HG02885 (cell line): ENCODE data around the gene CDH1.

Experiments
- ATAC-seq: cut with Tn5 transposase; IDR thresholded peaks from one replicate; pipeline ENCODE4 v1.9.1; 2021; ENCODE audit warnings: mild to moderate bottlenecking; ENCODE audit not compliant: unreplicated experiment, poor library complexity

CDH1 gene

DNA sequence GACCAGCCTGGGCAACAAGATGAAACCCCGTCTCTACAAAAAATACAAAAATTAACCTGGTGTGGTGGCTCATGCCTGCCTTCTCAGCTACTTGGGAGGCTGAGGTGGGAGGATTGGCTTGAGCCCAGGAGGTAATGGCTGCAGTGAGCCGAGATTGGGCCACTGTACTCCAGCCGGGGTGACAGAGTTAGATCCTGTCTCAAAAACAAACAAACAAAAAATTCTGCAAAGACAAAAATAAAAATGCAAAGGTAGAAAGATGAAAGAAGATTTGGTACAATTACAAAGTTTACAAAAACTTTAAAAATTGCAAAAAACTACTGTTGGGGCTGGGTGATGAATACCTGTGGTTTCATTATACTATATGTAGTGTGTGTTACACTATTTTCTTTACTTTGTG, 5.5 kb upstream of the CDH1 start:
- no peak for ATAC-seq

DNA sequence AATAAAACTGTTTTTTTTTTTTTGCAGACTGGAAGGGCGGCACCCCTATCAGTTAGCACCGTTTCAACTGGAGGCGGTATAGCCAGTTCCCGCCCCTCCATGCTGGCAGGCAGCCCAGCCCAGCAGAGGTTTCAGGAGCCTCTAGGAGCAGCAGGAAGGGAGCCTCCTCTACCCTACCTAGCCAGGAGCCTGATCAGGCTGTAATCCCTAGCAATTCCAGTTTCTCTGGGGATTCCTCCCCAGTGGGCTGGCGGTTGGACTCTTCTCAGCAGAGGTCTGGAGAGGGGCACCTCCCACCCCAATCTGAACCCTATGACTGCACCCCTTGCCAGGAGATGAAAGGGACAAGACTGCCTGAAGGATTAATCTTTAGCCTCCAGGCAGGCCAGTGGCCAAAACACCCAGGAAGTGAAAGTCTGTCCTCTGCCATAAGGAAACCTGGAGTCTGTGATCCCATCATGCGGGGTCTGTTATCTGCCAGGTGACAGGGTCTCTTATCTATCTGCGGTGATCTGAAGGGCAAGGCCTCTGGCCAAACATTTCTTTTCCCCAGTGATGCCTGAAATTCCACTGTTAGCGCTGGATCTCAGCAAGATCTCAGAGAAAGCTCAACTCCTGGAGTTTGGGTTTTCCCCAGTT, 4.9 kb upstream of the CDH1 start:
- no peak for ATAC-seq

DNA sequence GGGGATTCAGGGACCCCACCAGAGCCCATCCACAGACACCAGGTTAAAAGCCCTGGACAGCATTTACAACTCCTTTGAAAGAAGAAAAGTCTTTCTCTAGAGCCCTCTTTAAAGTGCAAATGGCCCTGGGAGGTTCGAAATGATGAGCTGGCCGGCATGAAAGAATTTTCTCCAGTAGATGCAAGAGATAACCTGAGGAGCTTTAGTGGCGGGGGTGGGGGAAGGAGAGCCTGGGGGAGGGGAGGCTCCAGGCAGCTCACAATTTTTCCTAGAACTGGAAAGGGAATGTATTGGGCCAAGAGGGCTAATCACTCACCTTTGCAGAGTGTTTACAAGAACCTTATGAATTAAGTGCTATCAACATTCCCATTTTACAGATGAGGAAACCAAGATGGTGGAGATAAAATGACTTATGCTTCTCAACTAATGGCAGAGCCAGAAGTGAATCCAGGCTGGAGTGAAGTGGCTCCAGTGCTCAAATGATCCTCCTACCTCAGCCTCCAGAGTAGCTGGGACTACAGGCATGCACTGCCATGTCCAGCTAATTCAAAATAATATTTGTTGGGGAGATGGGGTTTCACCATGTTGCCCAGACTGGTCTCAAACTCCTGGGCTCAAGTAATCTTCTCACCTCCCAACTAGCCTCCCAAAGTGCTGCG, 4.2 kb upstream of the CDH1 start:
- no peak for ATAC-seq

DNA sequence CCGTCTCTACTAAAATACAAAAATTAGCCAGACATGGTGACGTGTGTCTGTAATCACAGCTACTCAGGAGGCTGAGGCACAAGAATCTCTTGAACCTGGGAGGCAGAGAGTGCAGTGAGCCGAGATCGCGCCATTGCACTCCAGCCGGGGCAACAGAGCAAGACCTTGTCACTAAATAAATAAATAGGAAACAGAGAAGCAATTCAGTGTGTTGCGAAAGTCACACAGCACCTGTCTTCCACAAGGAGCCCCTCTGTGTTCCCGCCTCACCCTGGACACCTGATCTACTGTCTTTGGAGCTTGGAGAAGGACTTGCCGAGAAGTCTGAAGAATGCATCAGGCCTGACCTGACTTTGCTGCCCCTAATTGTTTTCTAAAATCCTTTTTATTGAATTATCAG, 3.5 kb upstream of the CDH1 start:
- no peak for ATAC-seq

DNA sequence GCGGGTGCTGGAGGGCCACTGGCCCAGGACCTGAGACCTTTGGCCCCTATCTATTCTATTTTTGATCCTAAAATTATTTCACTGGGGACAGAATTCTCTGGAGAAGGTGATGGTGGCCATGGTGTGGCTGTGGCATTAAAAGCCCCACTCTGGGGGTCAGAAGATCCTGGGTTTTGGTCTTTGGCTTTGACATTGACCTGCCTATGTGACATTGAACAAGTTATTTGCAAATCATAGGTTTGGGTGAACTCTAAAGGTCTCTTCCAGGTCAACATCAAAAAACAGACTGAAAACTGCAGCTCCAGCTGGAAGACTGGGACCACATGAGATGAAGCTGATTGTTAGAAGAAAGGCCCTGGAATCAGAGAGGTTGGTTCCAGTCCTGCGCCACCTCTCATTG, 2.3 kb upstream of the CDH1 start:
- ATAC-seq: no peak

DNA sequence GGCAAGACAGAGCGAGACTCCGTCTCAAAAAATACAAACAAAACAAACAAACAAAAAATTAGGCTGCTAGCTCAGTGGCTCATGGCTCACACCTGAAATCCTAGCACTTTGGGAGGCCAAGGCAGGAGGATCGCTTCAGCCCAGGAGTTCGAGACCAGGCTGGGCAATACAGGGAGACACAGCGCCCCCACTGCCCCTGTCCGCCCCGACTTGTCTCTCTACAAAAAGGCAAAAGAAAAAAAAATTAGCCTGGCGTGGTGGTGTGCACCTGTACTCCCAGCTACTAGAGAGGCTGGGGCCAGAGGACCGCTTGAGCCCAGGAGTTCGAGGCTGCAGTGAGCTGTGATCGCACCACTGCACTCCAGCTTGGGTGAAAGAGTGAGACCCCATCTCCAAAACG, 531 bp upstream of the CDH1 start:
- ATAC-seq: no peak

DNA sequence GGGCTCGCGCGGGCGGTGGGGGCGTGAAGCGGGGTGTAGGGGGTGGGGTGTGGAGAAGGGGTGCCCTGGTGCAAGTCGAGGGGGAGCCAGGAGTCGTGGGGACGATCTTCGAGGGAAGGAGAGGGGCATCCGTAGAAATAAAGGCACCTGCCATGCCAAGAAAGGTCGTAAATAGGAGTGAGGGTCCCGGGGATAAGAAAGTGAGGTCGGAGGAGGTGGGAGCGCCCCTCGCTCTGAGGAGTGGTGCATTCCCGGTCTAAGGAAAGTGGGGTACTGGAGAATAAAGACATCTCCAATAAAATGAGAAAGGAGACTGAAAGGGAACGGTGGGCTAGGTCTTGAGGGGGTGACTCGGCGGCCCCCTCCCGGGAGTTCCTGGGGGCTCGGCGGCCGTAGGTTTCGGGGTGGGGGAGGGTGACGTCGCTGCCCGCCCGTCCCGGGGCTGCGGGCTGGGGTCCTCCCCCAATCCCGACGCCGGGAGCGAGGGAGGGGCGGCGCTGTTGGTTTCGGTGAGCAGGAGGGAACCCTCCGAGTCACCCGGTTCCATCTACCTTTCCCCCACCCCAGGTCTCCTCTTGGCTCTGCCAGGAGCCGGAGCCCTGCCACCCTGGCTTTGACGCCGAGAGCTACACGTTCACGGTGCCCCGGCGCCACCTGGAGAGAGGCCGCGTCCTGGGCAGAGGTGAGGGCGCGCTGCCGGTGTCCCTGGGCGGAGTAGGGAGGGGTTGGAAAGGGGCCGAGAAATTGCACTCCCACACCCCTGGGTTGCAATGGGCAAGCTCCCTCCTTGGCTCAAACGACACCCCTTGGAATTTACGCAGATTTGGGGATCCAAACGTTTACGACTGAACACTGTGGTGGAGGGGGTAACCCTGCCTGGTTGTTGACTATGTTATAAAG, 888 bp downstream of the CDH1 start:
- no peak for ATAC-seq

DNA sequence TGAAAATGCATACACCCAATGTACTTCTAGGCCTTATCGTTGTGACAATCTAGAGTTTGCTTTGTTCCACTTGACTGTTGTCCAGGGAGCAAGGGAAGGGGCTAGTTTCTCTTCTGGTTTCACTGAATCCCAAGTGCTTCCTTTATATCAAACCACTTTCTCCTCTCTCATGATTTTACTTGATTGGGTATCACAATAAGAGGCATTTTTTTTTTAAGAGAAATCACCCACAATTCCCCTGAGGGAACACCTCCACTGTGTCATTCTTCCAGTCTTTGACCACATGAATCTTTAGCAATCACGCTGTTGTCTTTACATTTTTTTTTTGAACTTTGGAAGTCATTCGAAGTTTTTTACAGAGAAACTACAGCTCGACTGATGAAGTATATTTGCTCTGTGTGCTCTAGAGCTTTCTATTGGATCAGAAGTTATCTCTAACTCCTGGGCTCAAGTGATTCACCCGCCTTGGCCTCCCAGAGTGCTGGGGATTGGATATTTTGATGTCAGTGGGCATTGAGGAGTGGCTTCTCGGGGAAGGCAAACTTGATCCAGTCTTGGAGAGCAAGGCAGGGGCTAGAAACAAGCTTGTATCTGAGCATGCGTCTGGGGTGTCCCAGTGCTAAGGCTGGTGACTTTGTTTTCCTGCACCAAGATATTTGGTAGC, 3.0 kb downstream of the CDH1 start:
- no peak for ATAC-seq

DNA sequence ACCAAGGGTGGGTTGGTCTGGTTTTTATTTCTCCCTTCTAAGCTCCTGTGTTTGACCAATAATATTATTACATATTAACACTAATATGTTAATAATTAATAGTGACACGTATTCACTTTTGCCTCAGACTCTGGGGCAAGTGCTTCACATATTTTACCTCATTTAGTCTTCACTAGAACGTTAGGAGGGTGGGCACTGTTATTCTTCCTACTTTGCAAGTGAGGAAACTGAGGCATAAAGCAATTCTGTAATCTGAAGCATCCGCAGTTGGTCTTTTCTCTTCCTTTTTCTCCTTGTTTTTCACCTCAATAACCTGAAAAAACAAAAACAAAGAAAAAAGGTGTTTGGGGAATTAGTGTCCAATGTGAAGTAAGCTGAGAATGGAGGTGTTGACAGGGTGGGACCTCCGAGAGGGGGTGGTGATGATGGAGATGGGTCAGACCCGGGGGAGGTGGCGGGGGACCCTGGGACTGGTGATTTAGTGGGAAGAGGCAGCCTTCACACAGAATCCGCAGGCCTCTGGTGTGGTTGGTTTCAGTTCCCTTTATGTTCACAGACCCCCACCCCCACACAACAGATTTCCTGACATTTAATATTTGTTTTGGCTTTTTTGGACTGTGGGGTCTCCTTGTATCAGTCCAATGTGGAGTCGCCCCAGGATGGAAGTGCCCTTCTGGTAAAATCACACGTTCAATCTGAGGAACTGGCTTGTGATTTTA, 3.7 kb downstream of the CDH1 start:
- no peak for ATAC-seq

DNA sequence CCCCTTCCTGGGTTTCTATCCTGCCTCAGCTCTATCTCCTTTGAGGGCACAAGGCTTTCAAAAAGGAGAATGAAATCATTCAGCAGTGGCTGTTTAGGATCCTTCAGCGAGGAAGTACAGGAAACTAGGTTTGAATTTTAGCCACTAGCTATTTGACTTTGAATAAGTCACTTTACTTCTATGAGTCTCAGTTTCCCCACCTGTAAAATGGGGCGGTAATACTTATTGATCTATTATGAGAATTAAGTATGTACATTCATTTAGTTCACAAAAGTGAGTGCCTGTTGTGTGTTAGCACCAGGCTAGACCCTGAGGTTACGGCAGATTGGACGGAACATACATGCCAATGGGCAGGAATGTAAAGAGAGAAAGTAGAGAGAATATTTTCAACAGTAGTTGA, 6.6 kb downstream of the CDH1 start:
- no peak for ATAC-seq

DNA sequence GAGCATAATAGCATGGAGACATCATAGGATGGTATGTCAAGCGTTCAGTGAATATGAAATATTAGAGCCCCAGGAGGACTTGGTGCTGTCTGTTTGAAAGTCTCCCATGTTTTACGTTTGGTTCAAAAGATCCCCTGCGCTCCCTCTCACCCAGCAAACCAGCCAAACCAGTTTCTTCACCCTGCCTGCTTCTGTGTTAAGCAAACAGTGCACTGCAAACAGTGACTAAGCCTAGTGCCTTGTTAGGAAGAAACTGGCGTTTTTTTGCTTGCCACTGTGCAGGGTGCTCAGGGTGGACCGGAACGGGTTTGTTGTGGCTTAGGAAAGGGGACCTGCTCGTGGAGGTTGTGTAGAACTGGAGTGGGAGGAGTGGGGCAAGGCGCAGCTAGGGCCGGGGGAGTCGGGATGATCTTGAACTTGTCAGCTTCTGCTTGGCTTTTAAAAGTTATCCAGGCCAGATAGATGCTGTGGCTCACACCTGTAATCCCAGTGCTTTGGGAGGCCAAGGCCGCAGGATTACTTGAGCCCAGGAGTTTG, 7.7 kb downstream of the CDH1 start:
- ATAC-seq: no peak

DNA sequence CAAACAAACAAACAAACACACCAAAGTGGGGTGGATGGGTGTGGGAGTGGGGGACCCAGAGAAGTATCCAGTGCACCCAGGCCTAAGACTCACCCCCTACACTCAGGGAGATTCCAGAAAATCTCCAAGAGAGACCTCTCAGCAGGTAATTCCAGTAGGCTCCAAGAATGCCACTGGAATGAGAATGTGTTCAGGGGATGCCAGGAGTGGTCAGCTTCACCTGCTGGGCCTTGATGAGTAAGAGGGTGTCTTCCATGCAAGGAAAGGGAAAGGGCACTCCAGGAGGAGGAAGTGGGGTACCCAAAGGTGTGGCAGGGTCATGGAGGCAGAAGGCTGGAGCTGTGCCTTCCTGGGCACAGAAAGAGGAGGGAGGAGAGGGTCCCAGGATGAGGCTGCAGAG, 9.9 kb downstream of the CDH1 start:
- no peak for ATAC-seq

DNA sequence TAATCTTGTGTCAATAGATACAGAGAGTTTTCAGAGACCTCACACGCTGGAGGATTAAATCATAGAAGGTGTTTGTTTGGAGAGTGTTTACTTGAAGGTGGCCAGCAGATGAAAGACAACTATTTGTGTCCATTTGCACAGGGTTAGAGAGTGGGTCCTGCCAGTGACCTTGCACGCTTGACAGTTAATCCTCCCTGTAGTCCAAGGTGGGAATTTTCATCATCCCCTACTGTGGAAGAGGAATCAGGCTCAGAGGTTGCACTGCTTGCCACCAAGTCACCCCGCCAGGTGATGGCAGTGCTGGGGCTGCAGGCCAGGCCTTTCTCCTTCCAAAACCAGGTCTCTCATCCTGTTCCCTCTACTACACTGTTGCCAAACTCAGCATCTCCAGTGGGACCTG, 12.3 kb downstream of the CDH1 start:
- ATAC-seq: no peak

DNA sequence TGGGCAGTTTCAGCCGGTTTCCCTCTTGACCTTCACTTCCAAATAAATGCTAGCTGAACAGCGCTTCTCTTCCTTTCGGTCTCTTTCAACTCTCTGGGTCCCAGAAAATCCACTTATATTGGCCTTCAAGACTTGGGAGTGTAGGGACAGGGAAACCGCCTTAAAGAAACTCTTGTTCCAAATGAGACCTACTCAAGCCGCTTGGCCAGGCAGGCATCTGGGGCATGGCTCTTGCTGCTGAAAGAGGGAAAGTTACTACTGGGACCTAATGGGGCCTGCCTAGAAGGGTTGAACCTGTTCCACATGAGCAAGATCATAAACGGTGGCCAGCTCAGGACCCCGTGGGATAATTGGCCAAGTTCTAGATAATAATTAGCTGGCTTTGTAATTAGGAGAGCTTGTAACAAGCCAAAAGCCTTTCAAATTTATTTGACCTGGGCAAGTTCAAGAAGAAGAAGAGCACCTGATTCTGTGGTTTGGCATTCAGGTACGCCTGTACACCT, 13.2 kb downstream of the CDH1 start:
- ATAC-seq: no peak

DNA sequence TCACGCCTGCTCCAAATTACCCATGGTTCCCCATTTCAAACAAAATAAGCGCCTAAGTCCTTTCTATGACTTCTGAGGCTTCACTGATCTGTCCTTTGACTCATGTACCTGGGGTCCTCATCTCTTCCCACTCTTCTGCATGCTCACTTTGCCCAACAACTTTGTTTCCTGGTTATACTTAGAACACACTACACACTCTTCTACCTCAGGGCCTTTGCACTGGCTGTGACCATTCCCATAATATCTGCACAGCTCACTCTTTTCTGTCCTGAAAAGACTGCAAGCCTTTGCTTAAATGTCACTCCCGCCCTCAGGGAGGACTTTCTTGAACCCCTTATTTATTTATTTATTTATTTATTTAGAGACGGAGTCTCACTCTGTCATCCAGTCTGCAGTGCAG, 14.1 kb downstream of the CDH1 start:
- no peak for ATAC-seq

DNA sequence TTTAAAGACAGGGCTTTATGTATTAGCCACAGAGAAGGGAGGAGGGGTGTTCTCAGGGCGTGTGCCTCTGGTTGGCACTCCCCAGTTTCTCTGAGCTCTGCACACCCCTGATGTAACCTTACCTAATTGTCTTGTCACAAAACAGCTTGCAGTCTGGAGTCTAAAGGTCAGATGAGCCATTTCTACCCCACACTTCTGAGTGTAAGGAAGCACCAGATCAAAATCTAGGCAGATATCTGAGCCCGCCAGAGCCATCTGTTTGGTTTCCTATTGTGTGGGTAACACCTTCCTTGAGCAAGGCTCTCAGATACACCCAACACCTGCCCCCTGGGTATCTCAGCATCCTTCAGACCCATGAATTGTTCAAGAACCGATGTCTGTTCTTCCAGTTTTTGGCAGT, 15.5 kb downstream of the CDH1 start:
- ATAC-seq: no peak

DNA sequence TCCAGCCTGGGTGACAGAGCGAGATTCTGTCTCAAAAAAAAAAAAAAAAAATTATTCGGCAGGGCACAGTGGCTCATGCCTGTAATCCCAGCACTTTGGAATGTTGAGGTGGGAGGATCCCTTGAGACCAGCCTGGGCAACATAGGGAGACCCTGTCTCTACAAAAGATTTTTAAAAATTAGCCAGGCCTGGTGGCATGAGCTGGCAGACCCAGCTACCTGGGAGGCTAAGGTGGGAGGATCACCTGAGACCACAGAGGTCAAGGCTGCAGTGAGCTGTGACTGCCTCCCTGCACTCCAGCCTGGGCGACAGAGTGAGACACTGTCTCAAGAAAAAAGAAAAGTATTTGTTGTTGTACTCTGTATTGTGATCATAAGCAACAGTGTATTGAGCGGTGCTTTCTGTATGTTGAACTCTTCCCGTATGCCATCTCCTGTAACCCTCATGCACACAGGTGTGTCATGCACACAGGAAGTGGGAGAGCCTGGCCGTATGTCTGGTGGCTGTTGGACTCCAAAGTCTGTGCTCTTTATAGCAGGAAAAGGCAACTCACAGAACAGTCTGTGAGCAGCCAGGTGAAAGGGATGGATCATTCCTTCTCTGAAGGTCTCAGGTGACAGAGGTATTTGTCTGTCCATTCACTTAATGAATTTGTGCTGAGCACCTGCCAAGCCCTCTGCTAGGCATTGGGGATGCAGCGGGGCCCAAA, 17.1 kb downstream of the CDH1 start:
- no peak for ATAC-seq

DNA sequence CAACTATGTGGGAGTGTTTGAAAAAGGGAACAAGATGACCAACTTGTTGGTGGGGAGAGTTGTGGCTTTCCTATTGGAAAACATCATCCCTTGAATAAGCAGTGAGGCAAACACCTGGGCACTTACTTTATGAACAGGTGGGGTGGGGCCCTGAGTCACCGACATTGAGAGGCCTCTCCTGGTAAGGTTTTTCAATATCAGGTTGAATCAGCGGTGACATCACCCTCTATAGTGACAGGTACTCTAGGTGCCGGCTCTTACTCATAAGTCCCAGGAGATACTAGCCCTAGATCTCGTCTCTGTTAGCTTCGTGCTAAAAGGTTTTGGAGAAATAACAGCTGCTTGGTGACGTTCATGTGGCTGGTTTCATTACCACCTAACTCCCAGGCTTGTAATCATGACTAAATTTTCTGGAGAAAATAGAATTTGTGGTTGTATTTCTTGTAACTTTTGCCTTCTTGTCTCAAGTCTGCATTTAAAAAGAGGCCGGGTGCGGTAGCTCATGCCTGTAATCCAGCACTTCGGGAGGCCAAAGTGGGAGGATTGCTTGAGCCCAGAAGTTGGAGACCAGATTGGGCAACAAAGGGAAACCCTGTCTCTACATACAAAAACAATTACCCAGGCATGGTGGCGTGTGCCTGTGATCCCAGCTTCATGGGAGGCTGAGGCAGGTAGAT, 19.3 kb downstream of the CDH1 start:
- peak; percentile 69 for ATAC-seq

DNA sequence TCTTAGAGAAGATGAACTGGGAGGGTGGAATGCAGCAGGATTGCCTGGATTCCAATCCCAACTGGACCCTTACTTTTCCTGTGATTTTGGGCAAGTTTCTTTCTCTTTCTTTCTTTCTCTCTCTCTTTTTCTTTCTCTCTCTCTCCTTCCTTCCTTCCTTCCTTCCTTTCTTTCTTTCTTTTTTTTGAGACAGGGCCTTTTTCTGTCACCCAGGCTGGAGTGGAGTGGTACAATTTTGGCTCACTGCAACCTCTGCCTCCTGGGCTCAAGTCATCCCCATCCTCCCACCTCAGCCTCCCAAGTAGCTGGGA, 20.5 kb downstream of the CDH1 start:
- no peak for ATAC-seq
